SKM-1 treated with dmso at 0.1 percent for 144 hours (cell line): ENCODE data around the gene CUX1.
"Not testable (repeated sequence)": the region's sequence is repeated elsewhere in the genome, so short reads cannot be mapped to it uniquely, and the experiment has no call there.

Experiments
- DNase-seq: peaks from one replicate; lab custom pipeline; 2025; ENCODE audit not compliant: unreplicated experiment; lab: John Stamatoyannopoulos, UW

CUX1 gene

DNA sequence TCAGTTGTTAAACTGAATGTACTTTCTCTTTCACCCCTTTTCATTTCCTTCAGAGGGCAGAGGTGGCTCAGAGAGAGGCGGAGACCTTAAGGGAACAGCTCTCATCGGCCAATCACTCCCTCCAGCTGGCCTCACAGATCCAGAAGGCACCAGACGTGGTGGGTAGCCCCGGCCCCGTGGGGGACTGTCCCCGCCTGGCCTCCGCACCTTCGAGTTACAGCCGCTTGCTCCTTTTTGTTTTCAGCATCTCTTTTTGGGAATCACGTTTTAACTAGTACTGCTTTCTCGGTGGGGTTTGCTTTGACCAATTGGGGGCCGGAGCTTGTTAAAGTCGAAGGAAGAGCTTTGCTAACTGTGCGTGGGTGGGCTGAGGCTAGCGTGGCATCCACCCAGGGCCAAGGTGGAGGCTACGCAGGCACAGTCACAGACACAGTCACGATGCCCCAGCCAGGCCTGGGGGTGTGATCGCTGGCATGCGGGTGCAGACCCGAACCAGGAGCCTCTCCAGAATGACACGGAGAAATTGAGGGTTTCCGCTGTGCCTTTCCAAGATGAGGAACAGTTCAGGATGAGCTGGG, 353.1 kb downstream of the CUX1 start:
- no peak for DNase-seq

DNA sequence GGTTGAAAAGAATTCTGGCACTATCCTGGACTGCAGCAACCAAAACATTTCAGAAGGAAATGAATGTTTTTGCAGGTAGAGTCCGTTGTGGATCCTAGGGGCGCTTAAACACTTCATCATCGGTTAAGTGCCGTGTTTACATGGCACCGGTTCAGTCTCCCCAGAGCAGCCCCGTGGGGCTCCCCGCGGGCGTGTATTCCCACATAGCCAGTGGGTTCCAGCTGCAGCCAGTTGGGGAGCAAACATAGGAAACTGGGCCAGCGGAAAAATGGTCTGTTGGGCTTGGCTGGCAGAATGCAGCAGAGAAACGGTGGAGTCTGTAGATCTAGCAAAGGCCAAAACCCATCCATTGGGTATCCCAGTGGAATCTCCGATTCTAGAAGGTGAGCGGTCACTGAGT, 356.2 kb downstream of the CUX1 start:
- DNase-seq = no peak

DNA sequence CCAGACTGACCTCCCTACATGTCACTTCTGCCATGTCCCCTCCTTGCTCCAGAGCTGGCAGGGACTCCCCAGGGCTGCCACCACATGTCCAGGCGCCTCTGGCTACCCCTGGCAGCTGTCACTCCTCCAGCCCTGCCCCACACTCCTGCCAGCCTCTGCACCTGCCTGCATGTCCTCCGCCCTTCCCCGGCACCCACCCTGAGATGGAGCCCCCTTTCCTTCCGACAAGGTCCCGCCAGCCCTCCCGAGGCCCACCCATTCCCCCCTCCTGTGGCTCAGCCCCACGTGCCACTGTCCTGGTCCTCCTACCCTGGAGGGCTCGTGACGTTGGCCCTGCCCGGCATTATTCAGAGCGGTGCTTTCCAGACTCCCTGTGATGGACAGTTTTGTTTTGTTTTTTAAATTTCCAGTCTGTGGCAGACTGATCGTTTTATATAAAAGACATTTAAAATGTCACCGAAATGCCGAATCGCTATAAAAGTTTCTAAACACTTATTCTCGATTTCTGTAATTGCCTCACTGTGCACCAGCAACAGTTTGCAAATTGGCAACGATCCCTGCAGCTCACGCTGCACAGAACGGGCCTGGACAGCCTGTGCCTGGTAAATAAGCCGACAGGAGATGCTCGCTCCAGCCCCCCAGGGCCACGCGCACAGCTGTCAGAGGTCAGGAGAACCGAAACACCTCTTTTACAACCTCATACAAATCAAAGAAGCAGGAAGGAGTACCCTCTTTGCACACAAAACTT, 358.2 kb downstream of the CUX1 start:
- DNase-seq = no peak

DNA sequence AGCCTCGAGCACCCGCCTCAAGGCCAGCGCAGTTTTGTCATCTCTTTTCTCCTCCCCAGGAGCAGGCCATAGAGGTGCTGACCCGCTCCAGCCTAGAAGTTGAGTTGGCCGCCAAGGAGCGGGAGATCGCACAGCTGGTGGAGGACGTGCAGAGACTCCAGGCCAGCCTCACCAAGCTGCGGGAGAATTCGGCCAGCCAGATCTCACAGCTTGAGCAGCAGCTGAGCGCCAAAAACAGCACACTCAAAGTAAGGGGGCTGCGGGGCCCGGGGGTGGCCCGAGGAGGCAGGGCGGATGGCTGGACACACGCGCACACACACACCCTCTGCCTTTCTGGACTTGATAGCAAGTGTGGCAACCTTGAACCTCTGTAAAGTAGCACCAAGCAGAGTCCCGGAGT, 361.0 kb downstream of the CUX1 start:
- DNase-seq = no peak

DNA sequence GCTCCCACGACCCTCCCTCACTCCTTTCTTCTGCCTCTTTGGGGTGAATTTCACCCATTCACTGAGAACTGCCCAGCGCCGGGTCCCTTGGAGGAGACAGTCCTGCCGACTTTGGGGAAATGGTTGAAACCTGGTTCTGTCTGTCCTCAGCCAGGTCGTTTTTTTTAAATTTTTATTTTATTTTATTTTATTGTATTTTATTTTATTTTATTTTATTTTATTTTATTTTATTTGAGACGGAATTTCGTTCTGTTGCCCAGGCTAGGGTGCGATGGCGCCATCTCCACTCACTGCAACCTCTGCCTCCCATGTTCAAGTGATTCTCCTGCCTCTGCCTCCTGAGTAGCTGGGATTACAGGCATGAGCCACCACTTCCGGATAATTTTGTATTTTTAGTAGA, 363.3 kb downstream of the CUX1 start:
- no peak for DNase-seq

DNA sequence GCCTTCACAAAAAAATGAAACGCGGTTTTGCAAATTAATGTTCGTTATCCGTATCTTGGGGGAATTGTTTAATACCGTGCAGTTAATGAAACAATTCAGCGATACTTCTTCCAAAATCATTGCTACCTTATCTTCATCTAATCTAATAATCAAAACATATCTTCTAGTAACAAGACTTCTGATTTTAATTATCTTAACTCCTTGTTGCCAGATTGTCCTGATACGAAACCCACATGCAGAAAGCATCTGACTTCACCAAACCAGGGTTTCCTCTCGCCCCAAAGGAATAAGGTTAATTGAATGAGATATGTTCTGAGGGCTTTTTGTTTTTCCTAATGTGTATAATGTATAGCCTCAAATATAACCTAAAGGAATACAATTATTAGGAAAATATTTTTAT, 364.1 kb downstream of the CUX1 start:
- no peak for DNase-seq

DNA sequence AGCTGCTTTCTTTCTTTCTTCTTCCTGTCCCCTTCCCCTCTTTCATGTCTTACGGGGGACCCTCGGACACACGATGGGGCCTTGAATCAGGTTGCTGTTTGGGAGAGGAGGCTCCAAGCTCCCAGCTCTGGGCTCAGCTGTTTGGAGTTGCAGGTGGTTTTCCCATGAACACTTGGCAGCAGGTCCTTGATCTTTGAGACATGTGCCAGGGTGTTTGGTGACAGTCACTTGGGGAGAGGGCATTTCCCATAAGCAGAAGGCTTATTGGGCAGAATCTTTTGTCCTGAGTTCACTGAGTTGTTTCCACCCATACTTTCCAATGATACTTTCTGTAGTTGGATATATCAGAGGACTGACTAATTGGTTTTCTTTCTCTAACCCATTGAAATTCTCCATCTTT, 364.6 kb downstream of the CUX1 start:
- DNase-seq = no peak

DNA sequence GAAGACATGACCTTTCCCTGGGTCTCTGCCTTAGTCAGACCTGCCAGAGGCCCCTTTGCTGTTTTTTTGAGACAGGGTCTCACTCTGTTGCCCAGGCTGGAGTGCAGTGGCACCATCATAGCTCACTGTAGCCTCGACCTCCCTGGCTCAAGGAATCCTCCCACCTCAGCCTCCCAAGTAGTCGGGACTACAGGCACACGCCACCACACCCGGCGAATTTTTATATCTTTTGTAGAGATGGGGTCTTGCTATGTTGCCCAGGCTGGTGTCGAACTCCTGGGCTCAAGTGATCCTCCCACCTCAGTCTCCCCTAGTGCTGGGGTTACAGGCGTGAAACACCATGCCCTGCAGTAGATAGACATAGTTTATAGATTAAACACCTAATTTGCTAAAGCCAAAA, 366.4 kb downstream of the CUX1 start:
- DNase-seq = not testable (repeated sequence)

DNA sequence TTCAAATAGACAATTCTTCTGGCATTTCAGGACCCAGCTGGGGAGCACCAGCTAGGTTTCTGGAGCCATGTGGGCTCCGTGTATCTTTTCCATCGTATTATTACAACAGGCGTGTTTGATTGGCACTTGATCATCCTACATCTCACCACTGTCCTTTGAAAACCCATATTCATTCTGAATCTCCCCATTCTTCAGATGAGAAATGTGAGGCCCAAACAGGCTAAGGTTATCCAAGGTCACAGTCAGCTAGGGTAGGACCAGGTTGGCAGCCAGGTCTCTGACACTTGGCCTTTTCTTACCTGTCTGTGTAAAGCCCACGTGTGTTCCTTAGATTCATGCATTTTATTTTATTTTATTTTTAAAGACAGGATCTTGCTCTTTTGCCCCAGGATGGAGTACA, 366.9 kb downstream of the CUX1 start:
- DNase-seq = no peak

DNA sequence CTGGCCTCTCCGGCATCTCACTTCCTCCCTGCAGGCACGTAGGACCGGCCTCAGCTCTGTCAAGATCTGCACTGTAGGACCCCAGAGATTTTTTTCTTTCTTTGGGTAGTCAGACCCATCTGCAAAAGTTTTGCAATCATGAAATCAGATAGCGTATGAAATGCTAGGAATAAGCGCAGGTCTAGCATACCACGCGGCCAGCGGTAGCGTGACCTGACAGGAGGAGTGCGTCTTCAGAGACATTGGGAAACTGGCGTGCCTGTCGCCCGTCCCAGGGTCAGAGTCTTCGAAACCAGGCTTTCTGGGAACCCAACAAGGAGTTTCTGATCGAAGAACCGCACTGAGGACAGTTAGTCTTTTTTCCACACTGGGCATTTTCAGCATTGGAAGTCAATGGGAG, 368.4 kb downstream of the CUX1 start:
- DNase-seq = no peak

DNA sequence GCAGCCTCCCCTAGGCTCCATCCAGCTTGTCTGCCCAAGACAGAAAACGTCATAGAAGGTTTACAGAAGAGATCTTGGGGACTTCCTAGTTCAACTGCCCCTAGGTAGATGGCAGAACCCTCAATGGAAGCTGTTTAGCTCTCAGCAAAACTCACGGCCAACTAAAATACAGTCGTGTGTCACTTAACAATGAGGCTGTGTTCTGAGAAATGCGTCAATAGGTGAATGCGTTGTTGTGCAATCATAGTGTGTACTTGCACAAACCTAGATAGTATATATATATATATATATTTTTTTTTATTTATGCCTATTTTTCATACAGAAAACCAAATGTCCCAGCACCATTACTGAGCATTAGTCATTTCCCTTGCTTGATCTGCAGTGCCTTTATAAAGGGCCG, 368.9 kb downstream of the CUX1 start:
- DNase-seq = no peak

DNA sequence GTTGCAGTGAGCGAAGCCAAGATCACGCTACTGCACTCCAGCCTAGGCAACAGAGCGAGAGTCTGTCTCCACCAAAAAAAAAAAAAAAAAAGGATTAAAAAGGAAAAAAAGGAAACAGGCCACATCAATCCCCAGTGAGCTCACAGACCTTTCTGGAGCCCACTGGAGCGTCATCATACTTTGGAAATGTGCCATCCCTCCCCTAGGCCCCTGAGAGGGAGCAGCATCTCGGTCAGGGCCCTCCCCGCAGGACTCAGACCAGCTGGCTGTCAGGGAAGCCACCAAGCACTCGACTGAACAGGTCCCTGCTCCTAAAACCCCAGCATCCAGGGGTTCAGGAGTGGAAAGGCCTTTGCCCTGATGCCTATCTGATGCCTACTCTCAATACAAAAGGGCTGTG, 371.3 kb downstream of the CUX1 start:
- DNase-seq = no peak

DNA sequence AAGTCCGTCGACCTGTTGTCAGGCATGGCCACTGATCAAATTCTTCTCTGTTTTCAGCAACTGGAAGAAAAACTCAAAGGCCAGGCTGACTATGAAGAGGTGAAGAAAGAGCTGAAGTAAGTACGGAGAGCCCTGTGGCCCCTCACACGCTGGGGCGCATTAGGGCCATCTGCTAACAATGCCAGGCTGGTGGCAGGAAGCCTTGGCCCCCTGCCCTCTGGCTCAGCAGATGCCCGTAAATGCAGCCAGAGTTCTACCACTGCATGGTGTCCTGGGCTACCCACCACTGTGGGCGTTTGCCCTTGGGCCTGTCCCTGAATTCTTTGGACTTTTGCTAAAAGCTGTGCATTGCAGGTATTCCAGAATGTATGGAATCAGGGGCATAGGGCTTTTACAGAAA, 372.3 kb downstream of the CUX1 start:
- DNase-seq = no peak

DNA sequence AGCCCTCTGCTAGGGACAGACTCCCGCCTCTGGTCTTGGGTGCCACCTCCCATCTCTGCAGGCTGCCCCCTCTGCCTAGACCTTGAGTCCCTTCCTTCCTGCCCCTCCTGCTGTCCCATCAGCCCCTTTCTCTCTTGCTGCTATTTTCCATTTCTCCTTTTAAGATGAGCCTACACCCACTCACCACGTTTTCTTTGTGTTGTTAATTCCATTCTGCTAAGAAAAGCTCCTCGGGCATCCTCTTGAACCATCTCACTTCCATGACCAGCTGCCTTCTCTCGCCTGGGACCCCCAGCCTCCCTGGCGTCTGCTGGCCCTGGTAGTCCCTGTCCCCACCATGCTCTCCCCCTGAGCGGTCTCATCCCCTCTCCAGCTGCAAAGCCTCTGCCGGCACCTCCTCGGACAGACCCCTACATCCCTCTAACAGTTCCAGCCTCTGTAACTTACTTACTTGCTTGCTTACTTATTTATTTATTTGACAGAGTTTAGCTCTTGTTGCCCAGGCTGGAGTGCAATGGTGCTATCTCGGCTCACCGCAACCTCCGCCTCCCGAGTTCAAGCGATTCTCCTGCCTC, 373.4 kb downstream of the CUX1 start:
- no peak for DNase-seq

DNA sequence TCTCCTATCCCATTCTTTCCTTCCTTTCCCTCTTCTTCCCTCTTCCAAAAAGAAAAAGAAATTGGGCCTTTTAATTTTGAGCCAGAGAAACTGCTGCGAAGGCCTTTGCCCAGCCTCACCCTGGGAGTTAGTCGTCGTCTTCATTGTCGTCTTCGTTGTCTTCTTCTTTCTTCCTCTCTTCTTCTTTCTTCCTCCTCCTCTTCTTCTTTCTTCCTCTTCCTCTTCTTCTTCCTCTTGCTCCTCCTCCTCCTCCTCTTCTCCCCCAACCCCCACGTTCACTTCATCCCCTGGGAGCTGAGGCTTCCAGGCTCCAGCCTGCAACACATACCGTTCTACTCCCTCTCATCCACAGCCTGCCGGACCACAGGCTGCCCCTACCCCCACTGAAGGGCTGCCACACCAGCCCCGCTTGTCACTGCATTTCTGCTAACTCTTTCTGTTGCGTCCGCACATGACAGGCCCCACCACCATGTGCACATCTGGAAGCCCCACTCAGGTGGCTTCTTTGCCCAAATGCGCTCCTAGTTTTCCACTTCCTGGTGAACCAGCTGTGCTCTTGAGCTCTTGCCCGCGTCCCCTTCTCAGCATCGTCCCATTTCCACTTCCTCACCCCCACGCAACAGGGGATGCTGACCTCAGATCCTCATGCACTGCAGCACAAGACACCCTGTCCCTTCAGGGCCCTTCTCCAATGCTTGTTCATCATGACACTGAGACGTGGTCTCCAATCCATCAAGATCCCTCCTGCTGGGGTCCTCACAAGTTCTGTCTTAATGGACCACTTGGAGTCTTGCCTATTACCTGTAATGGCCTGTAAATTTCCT, 374.3 kb downstream of the CUX1 start:
- DNase-seq = no peak

DNA sequence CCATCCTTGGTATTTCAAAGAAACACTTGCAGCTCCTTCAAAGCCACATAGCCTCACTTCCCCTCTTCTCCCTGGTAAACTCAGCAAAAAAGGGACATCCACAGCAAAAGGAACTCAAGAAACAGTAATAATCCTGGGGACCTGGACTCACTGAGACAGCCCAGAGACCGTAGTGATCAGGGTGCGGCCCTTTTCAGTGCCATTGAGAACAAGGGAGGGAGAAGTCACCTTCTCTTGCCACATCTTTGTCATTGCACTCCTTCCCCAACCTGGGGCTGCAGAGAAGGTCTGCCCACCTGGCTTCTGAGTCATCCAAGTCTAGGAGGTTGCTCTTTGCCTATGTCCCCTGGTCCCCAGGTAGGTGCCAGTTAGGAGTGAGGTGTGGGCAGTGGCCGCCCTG, 375.4 kb downstream of the CUX1 start:
- no peak for DNase-seq

DNA sequence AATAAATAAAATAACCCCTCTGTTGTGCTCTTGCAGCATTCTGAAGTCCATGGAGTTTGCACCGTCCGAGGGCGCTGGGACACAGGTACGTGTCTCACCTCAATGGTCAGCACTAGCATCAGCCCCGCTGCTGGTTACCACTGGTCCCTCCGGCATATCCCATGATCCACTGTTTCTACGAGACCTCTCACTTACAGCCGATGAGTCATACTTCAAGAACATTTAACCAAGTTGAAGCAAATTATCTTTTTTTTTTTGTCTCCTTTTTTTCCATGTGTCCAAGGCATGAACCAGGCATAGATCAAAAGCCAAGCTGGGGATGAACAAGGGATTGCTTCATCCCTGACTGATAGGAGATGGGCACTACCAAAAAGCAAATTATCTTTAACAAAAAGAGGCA, 376.4 kb downstream of the CUX1 start:
- DNase-seq = no peak

DNA sequence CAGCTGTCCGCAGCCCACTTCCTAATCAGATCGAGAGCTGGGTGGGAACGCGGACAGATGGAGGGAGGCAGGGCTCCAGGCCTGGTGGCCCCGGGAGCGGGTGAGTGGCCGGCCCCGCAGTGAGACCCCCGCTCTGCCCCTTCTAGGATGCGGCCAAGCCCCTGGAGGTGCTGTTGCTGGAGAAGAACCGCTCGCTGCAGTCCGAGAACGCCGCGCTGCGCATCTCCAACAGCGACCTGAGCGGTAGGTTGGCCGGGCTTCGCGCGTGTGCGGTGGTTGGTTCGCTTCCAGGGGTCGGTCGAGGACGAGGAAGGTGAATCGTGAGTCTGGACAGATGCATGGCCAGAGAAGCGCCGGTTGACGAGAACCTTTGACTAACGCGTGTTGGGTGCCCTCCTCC, 377.9 kb downstream of the CUX1 start:
- DNase-seq = no peak

DNA sequence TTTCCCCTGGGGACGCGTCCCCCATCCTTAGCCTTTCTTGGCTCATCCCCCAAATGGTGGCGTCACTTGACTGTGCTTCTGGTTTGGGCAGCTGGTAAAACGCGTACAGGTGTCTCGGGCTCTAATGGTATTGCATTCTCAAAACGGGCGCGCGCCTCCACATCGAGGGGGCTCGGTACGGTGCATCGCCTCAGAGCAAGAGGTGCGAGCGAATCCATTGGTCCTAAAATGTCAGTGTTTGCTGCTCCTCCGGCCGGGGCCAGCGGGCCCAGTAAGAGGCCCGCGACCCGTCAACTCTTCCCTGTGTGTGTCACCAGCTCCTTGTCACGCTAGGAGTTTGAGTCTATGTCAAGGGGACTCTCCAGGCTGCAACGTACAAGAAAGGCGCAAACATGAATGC, 378.6 kb downstream of the CUX1 start:
- no peak for DNase-seq

DNA sequence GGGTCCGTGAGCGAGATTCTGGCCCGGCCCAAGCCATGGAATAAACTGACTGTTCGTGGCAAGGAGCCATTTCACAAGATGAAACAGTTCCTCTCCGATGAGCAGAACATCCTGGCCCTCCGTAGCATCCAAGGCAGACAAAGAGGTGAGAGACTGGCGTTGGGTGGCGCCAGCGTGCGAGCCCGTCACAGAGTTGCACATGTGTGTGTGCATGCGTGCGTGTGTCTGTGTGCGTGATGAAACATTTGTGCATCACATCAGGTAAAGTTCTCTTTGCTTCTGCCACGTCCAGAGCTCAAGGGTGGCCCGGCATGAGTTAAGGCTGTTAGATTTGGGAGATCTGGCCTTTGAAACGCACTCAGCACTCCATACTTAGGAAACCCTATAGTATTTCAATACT, 379.7 kb downstream of the CUX1 start:
- no peak for DNase-seq

DNA sequence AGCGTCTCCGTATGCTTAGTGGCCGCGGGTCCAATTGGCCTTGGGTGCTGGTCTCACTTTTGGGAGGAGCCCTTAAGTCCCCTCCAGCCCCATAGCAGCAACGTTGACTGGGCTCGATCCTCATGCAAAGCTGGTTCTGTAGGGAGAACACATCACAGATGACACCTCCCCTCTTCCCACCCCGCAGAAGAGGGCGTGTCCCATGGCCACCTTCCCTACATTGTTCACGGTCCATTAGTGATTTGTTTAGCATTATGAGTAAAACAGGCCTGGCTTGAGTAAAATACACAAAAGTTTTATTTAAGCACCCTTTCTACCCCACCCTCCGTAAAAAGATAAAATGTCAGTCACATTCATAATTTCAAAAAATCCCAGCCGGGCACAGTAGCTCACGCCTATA, 380.2 kb downstream of the CUX1 start:
- DNase-seq = no peak

DNA sequence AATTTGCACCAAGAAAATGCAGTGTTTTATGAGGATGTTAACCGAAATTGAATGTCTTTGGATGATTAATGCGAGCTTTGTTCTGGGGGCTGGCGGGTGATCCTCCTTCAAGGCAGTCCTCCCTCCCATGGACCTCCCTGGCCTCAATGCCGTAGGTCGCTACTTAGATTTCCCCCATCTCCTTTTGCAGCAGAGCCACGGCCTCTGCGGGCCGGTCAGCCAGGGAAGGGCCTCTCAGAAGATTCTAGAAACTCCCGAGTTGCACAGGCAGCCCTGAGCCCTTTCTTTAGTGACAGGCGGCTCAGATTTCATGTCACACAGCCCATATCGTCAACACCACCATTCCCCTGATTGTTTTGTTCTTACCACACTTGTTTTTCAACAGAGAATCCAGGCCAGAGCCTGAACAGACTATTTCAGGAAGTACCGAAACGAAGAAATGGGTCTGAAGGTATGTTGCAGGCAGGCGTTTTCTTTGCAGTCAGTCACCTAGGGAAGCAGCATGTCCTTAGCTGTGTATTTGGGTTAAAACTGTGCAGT, 381.1 kb downstream of the CUX1 start:
- no peak for DNase-seq
